Keratinocyte (primary cell): ENCODE measurements around the gene NIPSNAP2. TPM values are rescaled to one million over a fixed set of nuclear protein-coding genes. Genes with fewer than 3 reads are reported as not detected.
A peak's percentile ranks its signal among the peaks of the same experiment; 100 is the strongest.
"Not testable (repeated sequence)": the region's sequence is repeated elsewhere in the genome, so short reads cannot be mapped to it uniquely, and the experiment has no call there.

Source experiments
- DNase-seq: peaks from one replicate; pipeline ENCODE4 v3.0.0-alpha.2; 2011; ENCODE audit warnings: low read depth, missing footprints, low spot score
- FAIRE-seq: peaks from 2 replicates; lab custom pipeline; 2011; peaks lifted over from hg19 to GRCh38; lab: Jason Lieb, UNC
- H2AFZ ChIP-seq: 2 replicates; pipeline ENCODE4 v1.6.0; 2012; ENCODE audit warnings: low read length, control low read depth, inconsistent platforms; ENCODE audit not compliant: control insufficient read depth
- H3K27ac ChIP-seq: 2 replicates; pipeline ENCODE4 v1.5.1; 2011; ENCODE audit warnings: low read length; ENCODE audit not compliant: control insufficient read depth, insufficient read depth
- H3K27me3 ChIP-seq: 3 replicates; pipeline ENCODE4 v1.6.0; 2011; ENCODE audit warnings: low read length; ENCODE audit not compliant: control insufficient read depth, insufficient read depth; ENCODE audit errors: extremely low read depth
- H3K36me3 ChIP-seq, 2 experiments: 2 replicates in 1 of 2; 3 replicates in 1 of 2; pipeline ENCODE4 v1.5.1; 2011; ENCODE audit warnings: low read length in 2 of 2, mild to moderate bottlenecking in 1 of 2; ENCODE audit not compliant: control insufficient read depth in 2 of 2, insufficient read depth in 2 of 2; ENCODE audit errors: extremely low read depth in 1 of 2
- H3K4me1 ChIP-seq: 3 replicates; pipeline ENCODE4 v1.5.1; 2011; ENCODE audit warnings: low read length; ENCODE audit not compliant: control insufficient read depth, insufficient read depth; ENCODE audit errors: extremely low read depth
- H3K4me2 ChIP-seq: 3 replicates; pipeline ENCODE4 v1.6.0; 2011; ENCODE audit warnings: low read depth, low read length; ENCODE audit not compliant: control insufficient read depth, insufficient read depth; ENCODE audit errors: extremely low read depth
- H3K4me3 ChIP-seq, 3 experiments: fragments of 200-600 bp in 1 of 3; sonication (generic) in 1 of 3; 2 replicates in 2 of 3; 3 replicates in 1 of 3; pipeline ENCODE4 v1.5.1; 2011 to 2016; ENCODE audit warnings: low read length in 3 of 3, mild to moderate bottlenecking in 3 of 3, control low read depth in 2 of 3, inconsistent platforms in 1 of 3, low read depth in 1 of 3, mixed read lengths in 1 of 3, mixed run types in 1 of 3, moderate library complexity in 1 of 3; ENCODE audit not compliant: control insufficient read depth in 2 of 3, insufficient read depth in 2 of 3; ENCODE audit errors: extremely low read depth in 1 of 3
- H3K79me2 ChIP-seq: 2 replicates; pipeline ENCODE4 v1.6.0; 2012; ENCODE audit warnings: low read length; ENCODE audit not compliant: control insufficient read depth, insufficient read depth
- H3K9ac ChIP-seq: 3 replicates; pipeline ENCODE4 v1.6.0; 2011; ENCODE audit warnings: low read length; ENCODE audit not compliant: control insufficient read depth, insufficient read depth; ENCODE audit errors: extremely low read depth
- H3K9me1 ChIP-seq: 3 replicates; pipeline ENCODE4 v1.6.0; 2011; ENCODE audit warnings: low read length; ENCODE audit not compliant: control insufficient read depth, insufficient read depth; ENCODE audit errors: extremely low read depth
- H3K9me3 ChIP-seq: 2 replicates; pipeline ENCODE4 v1.5.1; 2012; ENCODE audit warnings: low read depth, low read length; ENCODE audit not compliant: control insufficient read depth
- H4K20me1 ChIP-seq: 3 replicates; pipeline ENCODE4 v1.6.0; 2011; ENCODE audit warnings: low read length; ENCODE audit not compliant: control insufficient read depth, insufficient read depth; ENCODE audit errors: extremely low read depth
- EZH2 ChIP-seq: IDR thresholded peaks from one replicate; pipeline ENCODE4 v1.6.1; 2012; ENCODE audit warnings: inconsistent platforms, mild to moderate bottlenecking, low read length, moderate library complexity
- dilution Hi-C: fragments of 300-500 bp; cut with MboI; formaldehyde crosslinking; loops from one replicate; pipeline ENCODE4 v1.7.0; 2020; ENCODE audit warnings: low sequenced_read_pairs; ENCODE audit not compliant: extremely low pct_ligation_motif_present
- polyA plus RNA-seq, 5 experiments: library from polyadenylated mRNA; depleted of rRNA in 3 of 5; stranded (reverse) in 3 of 5; stranded (forward) in 1 of 5; unstranded in 1 of 5; fragments of >200 nt; gene quantifications; 1 replicate in 1 of 5; 2 replicates in 3 of 5; 3 replicates in 1 of 5; pipeline versions ENCODE4 v1.2.1 to v1.2.3, GENCODE V29; 2011 to 2012; ENCODE audit warnings: missing spikeins in 2 of 5, low read depth in 1 of 5, low replicate concordance in 1 of 5
- TF ChIP-seq, protein P1 (sequence below), 3 experiments: IDR thresholded peaks in 1 of 3; conservative IDR thresholded peaks in 1 of 3; optimal IDR thresholded peaks in 1 of 3; 2 replicates in 2 of 3; 3 replicates in 1 of 3; pipeline versions ENCODE3 to v1.5.1; 2011; ENCODE audit warnings: low read length in 3 of 3, mild to moderate bottlenecking in 3 of 3, moderate library complexity in 2 of 3, control low read depth in 1 of 3, inconsistent platforms in 1 of 3; ENCODE audit not compliant: insufficient read depth in 2 of 3; ENCODE audit errors: extremely low read depth in 1 of 3

The NIPSNAP2 gene
- polyA plus RNA-seq, 1 donor (not counting 4 experiments of a cell fraction or from before 2014, with no cell fraction given): 64.7 TPM

DNA sequence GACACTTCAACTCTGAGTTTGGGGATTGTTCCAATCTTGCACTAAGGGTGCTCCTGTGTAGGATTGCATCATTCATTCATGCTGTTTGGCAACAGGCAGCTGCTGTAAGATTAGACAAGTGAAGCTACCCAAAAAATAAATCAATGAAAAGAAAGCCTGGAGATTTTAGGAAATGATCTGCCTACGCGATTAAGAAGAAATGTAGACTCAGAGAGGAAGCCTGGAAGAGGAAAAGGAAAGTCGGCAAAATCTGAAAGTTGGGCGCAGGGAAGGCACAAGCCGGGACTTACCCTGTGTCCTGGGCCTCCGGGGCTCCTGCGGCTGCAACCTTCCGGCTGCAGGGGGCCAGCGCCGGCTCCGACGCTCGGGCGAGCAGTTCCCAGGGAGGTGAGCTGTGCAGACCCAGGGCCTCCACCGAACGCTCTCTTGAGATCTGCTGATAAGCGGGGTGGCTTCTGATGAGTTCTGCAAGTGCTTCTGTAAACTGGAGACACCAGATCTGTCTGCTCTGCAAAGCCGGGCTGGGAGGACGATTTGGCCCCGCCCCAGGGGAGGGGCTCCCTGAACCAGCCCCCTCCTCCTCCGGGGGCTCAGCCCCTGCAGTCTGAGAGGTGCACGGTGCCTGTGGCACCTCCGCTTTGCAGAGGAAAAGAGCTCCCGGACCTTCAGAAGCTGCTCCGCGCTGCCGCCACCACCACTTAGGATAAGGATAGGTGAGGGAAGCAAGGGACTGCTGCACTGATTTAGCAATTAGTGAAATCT lies 69.5 kb downstream of the NIPSNAP2 start:
- Histone ChIP-seq H3K27me3 (no peaks in the 10 kb centered on the region), H3K9me1 (no peaks in the 10 kb centered on the region), H3K4me2 (peak overlapping the region; percentile 89), H3K27ac (peak overlapping the region; percentile 79), H3K4me1 (no peaks in the 10 kb centered on the region), H3K79me2 (no peaks in the 10 kb centered on the region), H3K36me3 (peaks cover 4 to 15% of the 10 kb centered on the region in 2 experiments), H2AFZ (peak overlapping the region; percentile 91), H3K9ac (peak overlapping the region; percentile 81), H3K4me3 (peak overlapping the region; percentile 36 to 89 (median 89)), H4K20me1 (no peaks in the 10 kb centered on the region), H3K9me3 (no peaks in the 10 kb centered on the region)
- no peak for DNase-seq
- TF ChIP-seq, protein P1, sequence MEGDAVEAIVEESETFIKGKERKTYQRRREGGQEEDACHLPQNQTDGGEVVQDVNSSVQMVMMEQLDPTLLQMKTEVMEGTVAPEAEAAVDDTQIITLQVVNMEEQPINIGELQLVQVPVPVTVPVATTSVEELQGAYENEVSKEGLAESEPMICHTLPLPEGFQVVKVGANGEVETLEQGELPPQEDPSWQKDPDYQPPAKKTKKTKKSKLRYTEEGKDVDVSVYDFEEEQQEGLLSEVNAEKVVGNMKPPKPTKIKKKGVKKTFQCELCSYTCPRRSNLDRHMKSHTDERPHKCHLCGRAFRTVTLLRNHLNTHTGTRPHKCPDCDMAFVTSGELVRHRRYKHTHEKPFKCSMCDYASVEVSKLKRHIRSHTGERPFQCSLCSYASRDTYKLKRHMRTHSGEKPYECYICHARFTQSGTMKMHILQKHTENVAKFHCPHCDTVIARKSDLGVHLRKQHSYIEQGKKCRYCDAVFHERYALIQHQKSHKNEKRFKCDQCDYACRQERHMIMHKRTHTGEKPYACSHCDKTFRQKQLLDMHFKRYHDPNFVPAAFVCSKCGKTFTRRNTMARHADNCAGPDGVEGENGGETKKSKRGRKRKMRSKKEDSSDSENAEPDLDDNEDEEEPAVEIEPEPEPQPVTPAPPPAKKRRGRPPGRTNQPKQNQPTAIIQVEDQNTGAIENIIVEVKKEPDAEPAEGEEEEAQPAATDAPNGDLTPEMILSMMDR (optimal IDR thresholded peaks at IDR 0.05 in 1 of 3, IDR thresholded peaks at IDR 0.05 in 1 of 3, conservative IDR thresholded peaks at IDR 0.05 in 1 of 3; ENCODE audit: extremely low read depth in 1 of 3, insufficient read depth in 2 of 3, low read length in 3 of 3): peak in 2 of 3 experiments; percentile 27 to 37
- no peak for TF ChIP-seq EZH2
- FAIRE-seq: peak; percentile 32
- dilution Hi-C loops: no loop called here

DNA sequence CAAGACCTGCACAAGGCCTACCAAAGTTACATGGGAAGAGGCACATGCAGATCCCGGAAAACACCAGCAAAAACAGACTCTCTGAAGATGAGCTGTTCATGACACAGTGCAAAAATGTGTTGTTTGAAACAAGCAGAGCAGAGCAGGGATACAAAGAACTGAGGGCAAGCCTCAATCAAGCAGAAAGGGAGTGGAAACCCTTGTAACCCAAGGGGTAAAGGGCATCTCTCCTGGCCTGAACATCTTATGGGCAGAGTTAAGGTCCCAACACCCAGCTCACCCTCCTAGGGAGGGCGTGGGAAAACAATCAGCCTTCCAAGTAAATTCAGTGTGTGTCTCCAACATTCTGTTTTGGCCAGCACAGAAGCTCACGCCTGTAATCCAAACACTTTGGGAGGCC lies 76.3 kb downstream of the NIPSNAP2 start:
- H3K9me3 ChIP-seq: no peaks in the 10 kb centered on the region
- no peaks in the 10 kb centered on the region for H3K27me3 ChIP-seq
- H2AFZ ChIP-seq: no peak overlapping the region
- peaks cover 0 to 5% of the 10 kb centered on the region in 2 experiments for H3K36me3 ChIP-seq
- TF ChIP-seq, protein P1 (optimal IDR thresholded peaks at IDR 0.05 in 1 of 3, IDR thresholded peaks at IDR 0.05 in 1 of 3, conservative IDR thresholded peaks at IDR 0.05 in 1 of 3; ENCODE audit: extremely low read depth in 1 of 3, insufficient read depth in 2 of 3, low read length in 3 of 3): no peak
- TF ChIP-seq EZH2: no peak
- no peaks in the 10 kb centered on the region for H3K4me1 ChIP-seq
- H3K79me2 ChIP-seq: peaks cover 3% of the 10 kb centered on the region
- H4K20me1 ChIP-seq: no peaks in the 10 kb centered on the region
- dilution Hi-C loops: no loop called here
- DNase-seq (no peak), FAIRE-seq (no peak)
- no peak overlapping the region for H3K9ac ChIP-seq
- H3K4me3 ChIP-seq: no peak overlapping the region
- H3K4me2 ChIP-seq: no peak overlapping the region
- no peak overlapping the region for H3K27ac ChIP-seq
- H3K9me1 ChIP-seq: no peaks in the 10 kb centered on the region

DNA sequence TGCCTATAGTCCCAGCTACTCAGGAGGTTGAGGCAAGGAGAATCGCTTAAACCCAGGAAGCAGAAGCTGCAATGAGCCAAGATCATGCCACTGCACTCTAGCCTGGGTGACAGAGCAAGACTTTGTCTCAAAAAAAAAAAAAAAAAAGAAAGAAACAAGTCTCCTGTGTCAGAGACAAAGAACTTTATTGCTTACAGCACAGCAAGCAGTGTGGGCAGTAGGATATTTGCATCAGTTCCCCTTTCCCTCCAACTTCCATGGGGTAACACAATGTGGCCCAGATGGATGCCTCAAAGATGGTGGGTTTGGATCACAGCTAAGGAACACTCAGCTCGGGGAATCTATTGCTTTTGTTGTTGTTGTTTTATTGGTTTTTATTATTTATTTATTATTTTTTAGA lies 81.4 kb downstream of the NIPSNAP2 start:
- FAIRE-seq, H3K9ac ChIP-seq, H3K9me1 ChIP-seq, DNase-seq, H4K20me1 ChIP-seq, H3K27ac ChIP-seq, H3K9me3 ChIP-seq, H3K36me3 ChIP-seq, H3K4me2 ChIP-seq, H3K4me1 ChIP-seq, H2AFZ ChIP-seq, H3K27me3 ChIP-seq, dilution Hi-C loops, H3K4me3 ChIP-seq: not testable (repeated sequence)
- peaks cover 24% of the 10 kb centered on the region for H3K79me2 ChIP-seq
